ENCODE results near the gene TTC31. TPM values are rescaled to one million over a fixed set of nuclear protein-coding genes. Genes with fewer than 3 reads are reported as not detected.

The TTC31 gene
- total and polyA plus RNA-seq, 7 donors: 5.4 to 13.2 (median 9.4) TPM

DNA sequence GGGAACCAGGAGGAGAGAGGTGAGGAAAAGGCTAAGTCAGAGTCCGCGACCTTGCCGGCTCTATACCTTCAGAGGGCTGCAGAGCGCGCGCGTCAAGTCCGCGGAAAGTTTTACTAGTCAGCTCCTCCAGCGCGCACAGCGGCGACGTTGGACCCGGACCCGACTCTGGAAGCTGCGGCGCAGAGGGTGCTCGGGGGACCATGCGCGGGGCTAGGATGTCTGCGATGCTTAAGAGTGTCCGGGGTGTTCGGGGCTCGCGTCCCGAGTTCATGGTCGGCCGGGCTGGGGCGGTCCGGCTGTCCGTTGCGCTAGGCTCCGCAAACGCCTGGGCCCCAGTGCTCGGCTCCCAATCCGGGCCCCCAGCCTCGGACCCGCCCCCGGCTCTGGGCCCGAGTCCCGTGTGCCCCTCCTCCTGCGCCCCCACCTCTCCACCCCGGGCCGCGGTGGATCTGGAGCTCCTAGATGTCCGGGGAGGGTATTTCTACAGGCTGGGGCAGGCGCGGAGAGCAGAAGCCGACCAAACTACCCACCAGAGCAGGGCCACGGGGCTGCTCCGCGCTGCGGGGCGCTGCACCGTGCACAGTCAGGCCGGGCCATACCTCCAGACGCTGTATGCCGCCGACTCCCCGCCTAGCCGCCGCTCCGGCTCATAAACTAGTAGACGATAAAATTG is 16.5 kb downstream of the TTC31 start, which contains the start of gene LBX2:
TSS of gene LBX2 (minus strand) at position 337 of the 673 bp plus-strand sequence. CDS start at position 271, 66 bp downstream.
- WGBS, 3 donors: 3 to 5% (median 4%) methylated on average over 49 to 65 of the region's 65 CpGs
- intact Hi-C loops (cut with DNase I): no loop called here
- TF ChIP-seq, protein P1, sequence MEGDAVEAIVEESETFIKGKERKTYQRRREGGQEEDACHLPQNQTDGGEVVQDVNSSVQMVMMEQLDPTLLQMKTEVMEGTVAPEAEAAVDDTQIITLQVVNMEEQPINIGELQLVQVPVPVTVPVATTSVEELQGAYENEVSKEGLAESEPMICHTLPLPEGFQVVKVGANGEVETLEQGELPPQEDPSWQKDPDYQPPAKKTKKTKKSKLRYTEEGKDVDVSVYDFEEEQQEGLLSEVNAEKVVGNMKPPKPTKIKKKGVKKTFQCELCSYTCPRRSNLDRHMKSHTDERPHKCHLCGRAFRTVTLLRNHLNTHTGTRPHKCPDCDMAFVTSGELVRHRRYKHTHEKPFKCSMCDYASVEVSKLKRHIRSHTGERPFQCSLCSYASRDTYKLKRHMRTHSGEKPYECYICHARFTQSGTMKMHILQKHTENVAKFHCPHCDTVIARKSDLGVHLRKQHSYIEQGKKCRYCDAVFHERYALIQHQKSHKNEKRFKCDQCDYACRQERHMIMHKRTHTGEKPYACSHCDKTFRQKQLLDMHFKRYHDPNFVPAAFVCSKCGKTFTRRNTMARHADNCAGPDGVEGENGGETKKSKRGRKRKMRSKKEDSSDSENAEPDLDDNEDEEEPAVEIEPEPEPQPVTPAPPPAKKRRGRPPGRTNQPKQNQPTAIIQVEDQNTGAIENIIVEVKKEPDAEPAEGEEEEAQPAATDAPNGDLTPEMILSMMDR (IDR thresholded peaks at IDR 0.05): no peak
- H3K27me3 ChIP-seq (ENCODE audit: insufficient read depth in 3 of 3, low read length in 2 of 3): peaks cover 0 to 72% (median 32%) of the 10 kb centered on the region in 3 donors
- peaks cover 23% of the 10 kb centered on the region for H3K4me1 ChIP-seq
- peak in 1 of 4 donors; percentile 14 for ATAC-seq
- peaks cover 0 to 2% of the 10 kb centered on the region in 2 donors for H3K36me3 ChIP-seq (ENCODE audit: insufficient read depth in 1 of 2, low read depth in 1 of 2)
- H3K27ac ChIP-seq: no peak within 1 kb of the TSS
- peak within 1 kb of the TSS; percentile 59 for H3K4me3 ChIP-seq
- DNase-seq: no peak
- no peaks in the 10 kb centered on the region for H3K9me3 ChIP-seq

DNA sequence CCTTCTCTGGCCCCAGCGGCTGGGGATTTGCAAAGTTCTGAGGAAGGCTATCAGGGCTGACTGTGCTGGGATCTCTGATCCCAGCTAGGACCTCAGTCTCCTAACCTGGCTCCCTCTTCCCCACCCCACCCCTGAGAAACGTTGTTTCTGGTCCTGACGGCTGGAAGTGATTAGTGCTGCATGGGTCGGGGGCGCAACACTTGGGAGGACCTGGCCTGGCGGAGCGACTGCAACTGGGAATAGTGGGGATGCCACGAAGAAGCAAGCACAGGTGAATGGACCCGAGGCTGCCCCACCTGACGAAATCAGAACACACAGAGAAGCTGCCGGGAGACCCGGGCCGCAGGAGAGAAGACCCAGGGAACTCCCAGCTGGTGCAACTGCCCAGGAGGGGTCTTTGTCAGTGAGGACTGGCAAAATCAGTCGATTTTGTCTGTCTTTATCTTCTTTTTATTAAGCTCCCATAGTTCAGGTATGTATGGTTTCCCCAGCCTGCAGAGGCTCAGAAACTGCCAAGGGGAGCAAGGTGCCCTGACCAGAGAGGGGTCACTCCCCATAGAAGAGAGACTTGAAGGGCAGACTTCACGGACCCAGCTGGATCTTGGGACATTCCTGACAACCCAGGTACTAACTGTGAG is 17.2 kb downstream of the TTC31 start:
- H3K4me1 ChIP-seq: peaks cover 23% of the 10 kb centered on the region
- H3K9me3 ChIP-seq: no peaks in the 10 kb centered on the region
- ATAC-seq (no peak), DNase-seq (no peak)
- intact Hi-C loops (cut with DNase I): no loop called here
- H3K27ac ChIP-seq: no peak overlapping the region
- peak overlapping the region; percentile 59 for H3K4me3 ChIP-seq
- TF ChIP-seq, protein P1 (IDR thresholded peaks at IDR 0.05): no peak
- WGBS, 3 donors: 58 to 59% (median 59%) methylated on average over 14 to 15 of the region's 15 CpGs
- H3K27me3 ChIP-seq (ENCODE audit: insufficient read depth in 3 of 3, low read length in 2 of 3): peaks cover 0 to 78% (median 32%) of the 10 kb centered on the region in 3 donors
- H3K36me3 ChIP-seq (ENCODE audit: insufficient read depth in 1 of 2, low read depth in 1 of 2): peaks cover 0 to 6% of the 10 kb centered on the region in 2 donors

DNA sequence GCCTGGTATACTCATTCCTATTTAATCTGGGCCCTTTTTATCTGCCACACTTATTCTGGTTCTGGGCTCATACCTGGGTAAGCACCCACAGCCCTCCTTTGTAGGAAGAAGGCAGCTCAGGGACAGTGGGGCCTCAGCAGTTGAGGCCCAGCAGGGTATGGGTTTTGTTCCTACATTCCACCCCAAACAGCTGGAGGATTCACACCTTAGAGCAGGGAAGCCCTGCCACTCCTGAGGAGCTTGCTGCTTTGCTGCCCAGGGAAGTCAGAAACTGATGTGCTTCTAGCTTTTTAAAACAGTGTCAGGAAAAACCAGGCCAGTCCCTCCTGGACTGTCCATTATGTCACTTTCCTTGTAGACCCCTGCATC is 17.7 kb downstream of the TTC31 start:
- Histone ChIP-seq H3K4me1 (peaks cover 23% of the 10 kb centered on the region), H3K36me3 (ENCODE audit: insufficient read depth in 1 of 2, low read depth in 1 of 2) (peaks cover 0 to 11% of the 10 kb centered on the region in 2 donors), H3K27me3 (ENCODE audit: insufficient read depth in 3 of 3, low read length in 2 of 3) (peaks cover 0 to 81% (median 32%) of the 10 kb centered on the region in 3 donors), H3K4me3 (no peak overlapping the region), H3K27ac (no peak overlapping the region), H3K9me3 (no peaks in the 10 kb centered on the region)
- no peak for ATAC-seq
- intact Hi-C loops (cut with DNase I): no loop called here
- TF ChIP-seq, protein P1 (IDR thresholded peaks at IDR 0.05): no peak
- DNase-seq: no peak

DNA sequence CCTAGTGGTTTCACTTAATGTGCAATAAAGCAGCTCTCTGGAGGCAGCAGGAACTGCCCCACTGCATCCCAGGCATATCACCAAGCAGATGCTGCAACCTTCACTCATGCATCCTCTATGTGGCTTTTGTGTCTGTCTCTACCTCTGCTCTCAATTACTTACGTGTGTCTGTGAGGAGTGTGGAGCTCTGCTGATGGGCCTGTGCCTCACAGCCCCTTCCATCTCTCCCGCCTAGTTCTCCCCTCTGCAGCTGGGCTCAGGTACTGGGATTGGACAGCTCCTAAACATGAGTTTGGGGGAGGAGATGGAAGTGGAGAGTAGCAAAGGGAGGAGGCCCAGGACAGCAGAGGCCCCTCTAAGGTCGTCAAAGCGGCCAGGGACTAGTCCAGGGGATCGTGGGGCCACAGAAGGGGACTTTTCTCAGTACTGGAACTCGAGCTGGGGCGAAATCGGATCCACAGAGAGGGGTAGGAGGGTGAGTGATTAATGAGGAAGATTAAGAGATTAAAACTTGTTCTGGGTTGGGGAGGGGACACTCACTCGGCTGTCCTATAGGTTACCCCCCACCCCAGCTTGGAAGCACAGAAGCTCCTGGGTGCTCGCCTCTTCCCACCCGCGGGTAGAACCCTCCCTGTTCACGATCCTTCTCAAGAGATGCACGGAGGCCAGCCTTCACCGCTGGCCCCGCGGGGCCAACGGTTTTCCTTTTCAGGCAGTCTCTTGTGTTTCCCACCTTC is 18.6 kb downstream of the TTC31 start:
- no peaks in the 10 kb centered on the region for H3K9me3 ChIP-seq
- TF ChIP-seq, protein P1 (IDR thresholded peaks at IDR 0.05): no peak
- 67 to 76% (median 72%) methylated on average over 17 to 18 of the region's 18 CpGs for WGBS, 3 donors
- DNase-seq: no peak
- H3K4me3 ChIP-seq: no peak overlapping the region
- peaks cover 0 to 21% of the 10 kb centered on the region in 2 donors for H3K36me3 ChIP-seq (ENCODE audit: insufficient read depth in 1 of 2, low read depth in 1 of 2)
- no peak for ATAC-seq
- intact Hi-C loops (cut with DNase I): no loop called here
- no peak overlapping the region for H3K27ac ChIP-seq
- H3K27me3 ChIP-seq (ENCODE audit: insufficient read depth in 3 of 3, low read length in 2 of 3): peaks cover 0 to 83% (median 32%) of the 10 kb centered on the region in 3 donors
- H3K4me1 ChIP-seq: peaks cover 26% of the 10 kb centered on the region
